ENCODE measurements around the gene FAM110A.

The FAM110A gene

DNA sequence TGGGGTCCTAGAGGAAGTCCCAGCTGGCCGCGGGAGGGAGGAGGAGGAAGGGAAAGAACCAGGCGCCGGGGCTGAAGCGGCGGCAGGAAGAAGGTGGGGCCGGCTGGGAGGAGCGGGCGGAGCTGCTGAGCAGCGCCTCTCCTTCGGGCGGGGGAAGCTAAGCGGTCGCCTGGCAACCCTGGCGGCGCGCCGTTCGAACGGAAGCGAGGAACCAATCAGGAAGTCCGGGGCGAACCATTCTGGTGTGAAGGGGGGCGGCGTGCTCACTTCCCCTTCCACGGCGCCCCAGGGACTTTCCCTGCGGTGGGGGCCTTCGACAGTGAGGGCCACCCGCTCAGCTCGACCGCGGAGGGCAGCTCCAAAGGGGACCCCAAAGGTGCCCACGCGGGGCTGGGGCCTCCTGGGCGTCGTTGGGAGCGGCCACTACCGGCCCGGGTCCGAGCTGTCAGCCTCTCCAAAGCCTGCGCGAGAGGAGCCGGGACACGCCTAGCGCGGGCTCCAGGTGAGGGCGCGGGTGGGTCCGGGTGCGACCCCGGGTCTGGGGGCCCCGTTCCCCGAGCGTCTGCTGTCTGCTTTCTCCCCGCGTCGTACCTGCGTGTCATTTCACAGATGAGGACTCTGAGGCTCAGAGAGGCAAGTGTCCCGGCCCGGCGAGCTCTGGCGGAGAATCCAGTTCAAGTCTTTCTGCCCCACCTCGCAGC lies at the start of gene FAM110A:
Gene FAM110A (plus strand): TSS at position 266 of the 701 bp plus-strand sequence. CDS start 11,090 bp downstream, outside the sequence.
- Histone ChIP-seq H3K9ac (ENCODE audit: low read depth, low read length, poor library complexity, severe bottlenecking) (peak within 1 kb of the TSS; percentile 89), H3K4me2 (ENCODE audit: low read depth, low read length, poor library complexity, severe bottlenecking) (peak within 1 kb of the TSS; percentile 98), H3K27me3 (ENCODE audit: insufficient read depth, low read length, poor library complexity, severe bottlenecking) (no peaks in the 10 kb centered on the region), H3K4me3 (ENCODE audit: low read length, poor library complexity, severe bottlenecking) (peak within 1 kb of the TSS; percentile 88), H3F3A (ENCODE audit: low read depth) (no peaks in the 10 kb centered on the region), H3K36me3 (ENCODE audit: insufficient read depth, low read length) (no peaks in the 10 kb centered on the region), H3K9me3 (ENCODE audit: insufficient read depth, low read depth, low read length) (no peaks in the 10 kb centered on the region), H2AFZ (ENCODE audit: low read length) (peak within 1 kb of the TSS; percentile 97), H3K79me2 (ENCODE audit: insufficient read depth, low read length) (peaks cover 32% of the 10 kb centered on the region), H3K4me1 (ENCODE audit: insufficient read depth, low read length, poor library complexity, severe bottlenecking) (peaks cover 55% of the 10 kb centered on the region), H3K9me2 (replicated peaks; ENCODE audit: low read depth, low read length) (no peaks in the 10 kb centered on the region), H4K20me1 (ENCODE audit: insufficient read depth, low read length, poor library complexity, severe bottlenecking) (no peaks in the 10 kb centered on the region)
- TF ChIP-seq, protein P1, sequence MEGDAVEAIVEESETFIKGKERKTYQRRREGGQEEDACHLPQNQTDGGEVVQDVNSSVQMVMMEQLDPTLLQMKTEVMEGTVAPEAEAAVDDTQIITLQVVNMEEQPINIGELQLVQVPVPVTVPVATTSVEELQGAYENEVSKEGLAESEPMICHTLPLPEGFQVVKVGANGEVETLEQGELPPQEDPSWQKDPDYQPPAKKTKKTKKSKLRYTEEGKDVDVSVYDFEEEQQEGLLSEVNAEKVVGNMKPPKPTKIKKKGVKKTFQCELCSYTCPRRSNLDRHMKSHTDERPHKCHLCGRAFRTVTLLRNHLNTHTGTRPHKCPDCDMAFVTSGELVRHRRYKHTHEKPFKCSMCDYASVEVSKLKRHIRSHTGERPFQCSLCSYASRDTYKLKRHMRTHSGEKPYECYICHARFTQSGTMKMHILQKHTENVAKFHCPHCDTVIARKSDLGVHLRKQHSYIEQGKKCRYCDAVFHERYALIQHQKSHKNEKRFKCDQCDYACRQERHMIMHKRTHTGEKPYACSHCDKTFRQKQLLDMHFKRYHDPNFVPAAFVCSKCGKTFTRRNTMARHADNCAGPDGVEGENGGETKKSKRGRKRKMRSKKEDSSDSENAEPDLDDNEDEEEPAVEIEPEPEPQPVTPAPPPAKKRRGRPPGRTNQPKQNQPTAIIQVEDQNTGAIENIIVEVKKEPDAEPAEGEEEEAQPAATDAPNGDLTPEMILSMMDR (conservative IDR thresholded peaks at IDR 0.05; ENCODE audit: low read length), result no peak
- TF ChIP-seq EZH2phosphoT487 (IDR thresholded peaks at IDR 0.05; ENCODE audit: borderline replicate concordance), result no peak

DNA sequence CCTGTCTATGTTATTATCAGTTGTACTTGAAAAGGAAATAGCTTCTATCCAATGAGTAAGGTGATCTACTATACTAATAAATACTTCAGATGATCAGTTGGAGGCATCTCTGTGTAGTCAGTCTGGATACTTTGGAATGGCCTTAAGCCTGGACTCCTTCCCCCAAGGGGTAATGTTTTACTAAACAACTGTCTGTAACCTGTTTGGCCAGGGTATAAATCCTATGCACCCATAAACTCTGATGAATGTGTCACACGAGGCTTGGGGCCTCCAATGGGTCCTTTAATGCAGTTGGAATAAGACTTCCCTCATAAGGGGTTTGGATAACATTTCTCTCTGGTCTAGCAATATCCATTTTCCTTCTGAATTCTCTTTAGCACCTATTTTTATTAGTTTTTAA lies 45.7 kb upstream of the FAM110A start:
- peaks cover 3% of the 10 kb centered on the region; the same call in 1 of the 2 replicates for H3K9me3 ChIP-seq (ENCODE audit: insufficient read depth, low read depth, low read length)
- H3K4me3 ChIP-seq (ENCODE audit: low read length, poor library complexity, severe bottlenecking), result no peak overlapping the region
- no peaks in the 10 kb centered on the region for H3K79me2 ChIP-seq (ENCODE audit: insufficient read depth, low read length)

DNA sequence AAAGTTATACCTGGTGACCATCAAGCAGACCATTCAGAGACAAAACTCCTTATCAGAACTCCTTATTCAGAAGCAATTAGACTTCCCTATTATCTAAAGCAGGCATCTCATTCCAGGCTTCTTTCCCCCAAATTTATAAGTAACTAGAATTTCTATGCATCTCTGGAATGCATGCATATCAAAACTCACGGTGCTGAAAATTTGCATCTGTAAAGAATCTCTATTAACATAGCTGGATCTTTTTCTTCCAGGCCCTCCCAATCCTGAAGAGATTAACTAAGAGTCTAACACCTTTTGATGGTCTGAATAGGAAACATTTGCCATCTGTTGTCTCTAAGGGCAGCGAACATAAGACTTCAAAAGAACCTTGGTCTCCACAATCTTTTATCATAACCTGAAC lies 42.5 kb upstream of the FAM110A start:
- Histone ChIP-seq H4K20me1 (ENCODE audit: insufficient read depth, low read length, poor library complexity, severe bottlenecking) (no peaks in the 10 kb centered on the region), H3K9ac (ENCODE audit: low read depth, low read length, poor library complexity, severe bottlenecking) (no peak overlapping the region), H3K36me3 (ENCODE audit: insufficient read depth, low read length) (no peaks in the 10 kb centered on the region), H3K4me2 (ENCODE audit: low read depth, low read length, poor library complexity, severe bottlenecking) (no peak overlapping the region), H3F3A (ENCODE audit: low read depth) (no peaks in the 10 kb centered on the region), H3K79me2 (ENCODE audit: insufficient read depth, low read length) (no peaks in the 10 kb centered on the region), H3K27me3 (ENCODE audit: insufficient read depth, low read length, poor library complexity, severe bottlenecking) (no peaks in the 10 kb centered on the region), H2AFZ (ENCODE audit: low read length) (no peak overlapping the region), H3K4me1 (ENCODE audit: insufficient read depth, low read length, poor library complexity, severe bottlenecking) (no peaks in the 10 kb centered on the region), H3K9me3 (ENCODE audit: insufficient read depth, low read depth, low read length) (no peaks in the 10 kb centered on the region), H3K4me3 (ENCODE audit: low read length, poor library complexity, severe bottlenecking) (no peak overlapping the region), H3K9me2 (replicated peaks; ENCODE audit: low read depth, low read length) (no peaks in the 10 kb centered on the region)
- TF ChIP-seq, protein P1 (conservative IDR thresholded peaks at IDR 0.05; ENCODE audit: low read length), result no peak
- TF ChIP-seq EZH2phosphoT487 (IDR thresholded peaks at IDR 0.05; ENCODE audit: borderline replicate concordance), result no peak

More for the DNA sequence above, 45.7 kb upstream of the FAM110A start:
- Histone ChIP-seq H3F3A (ENCODE audit: low read depth) (no peaks in the 10 kb centered on the region), H4K20me1 (ENCODE audit: insufficient read depth, low read length, poor library complexity, severe bottlenecking) (no peaks in the 10 kb centered on the region), H3K36me3 (ENCODE audit: insufficient read depth, low read length) (no peaks in the 10 kb centered on the region), H3K9ac (ENCODE audit: low read depth, low read length, poor library complexity, severe bottlenecking) (no peak overlapping the region), H3K9me2 (replicated peaks; ENCODE audit: low read depth, low read length) (no peaks in the 10 kb centered on the region), H3K4me2 (ENCODE audit: low read depth, low read length, poor library complexity, severe bottlenecking) (no peak overlapping the region), H3K4me1 (ENCODE audit: insufficient read depth, low read length, poor library complexity, severe bottlenecking) (no peaks in the 10 kb centered on the region), H2AFZ (ENCODE audit: low read length) (no peak overlapping the region), H3K27me3 (ENCODE audit: insufficient read depth, low read length, poor library complexity, severe bottlenecking) (no peaks in the 10 kb centered on the region)
- TF ChIP-seq, protein P1 (conservative IDR thresholded peaks at IDR 0.05; ENCODE audit: low read length), result no peak
- TF ChIP-seq EZH2phosphoT487 (IDR thresholded peaks at IDR 0.05; ENCODE audit: borderline replicate concordance), result no peak
